Motor neuron (in vitro differentiated cells): ENCODE data around the gene C9orf72. TPM values are rescaled to one million over a fixed set of nuclear protein-coding genes. Genes with fewer than 3 reads are reported as not detected.

ENCODE experiments used
- ATAC-seq, 8 experiments: fragments of 200-7000 bp; cut with Tn5 transposase; replicated peaks in 6 of 8; 2 replicates each; pipeline ENCODE4 v1.8.0; 2021; ENCODE audit warnings: mild to moderate bottlenecking in 8 of 8, moderate library complexity in 8 of 8
- H3K27ac ChIP-seq, 2 donors: fragments of 250-450 bp; sonication (Bioruptor Pico); 2 replicates each; pipeline ENCODE4 v1.9.0; 2021; ENCODE audit warnings: antibody characterized with exemption in 2 of 2, mild to moderate bottlenecking in 2 of 2, moderate library complexity in 1 of 2
- H3K4me1 ChIP-seq, 2 donors: fragments of 250-450 bp; sonication (Bioruptor Pico); replicated peaks in 1 of 2; 2 replicates each; pipeline ENCODE4 v1.6.1; 2021; ENCODE audit warnings: antibody characterized with exemption in 2 of 2, mild to moderate bottlenecking in 2 of 2, moderate library complexity in 1 of 2
- H3K4me3 ChIP-seq, 5 donors: fragments of 250-450 bp; sonication (Bioruptor Pico); 2 replicates each; pipeline ENCODE4 v1.9.0; 2021; ENCODE audit warnings: antibody characterized with exemption in 5 of 5, mild to moderate bottlenecking in 5 of 5, moderate library complexity in 4 of 5
- WGBS, 10 experiments: fragments of 450-650 bp; shearing (Covaris generic); methylation state at CpG; one replicate each; pipeline ENCODE4 v1.0.0; 2022; 5-methylcytosine and 5-hydroxymethylcytosine counted together
- in situ Hi-C, 9 experiments: fragments of 400-800 bp; cut with MboI; loops; one replicate each; pipeline ENCODE4 v1.15.0; 2021; ENCODE audit warnings: low sequenced_read_pairs in 9 of 9, low pct_unique_long_range_greater_than_20kb in 2 of 9; ENCODE audit not compliant: unreplicated experiment in 9 of 9
- total RNA-seq, 8 experiments: library from RNA; unstranded; fragments of 300-600 nt; gene quantifications; 2 replicates each; pipeline versions ENCODE4 v1.2.3 to v1.2.4, GENCODE V29; 2022

Gene C9orf72
- total RNA-seq, 8 experiments from 2014 or later, result 5.2 to 53.7 (median 28.9) TPM

- in situ Hi-C loops, result no loop called here
- ATAC-seq, result no peak
Measured at GRCh38 chr9:27599102-27599869, 26.0 kb upstream of the C9orf72 start.

DNA sequence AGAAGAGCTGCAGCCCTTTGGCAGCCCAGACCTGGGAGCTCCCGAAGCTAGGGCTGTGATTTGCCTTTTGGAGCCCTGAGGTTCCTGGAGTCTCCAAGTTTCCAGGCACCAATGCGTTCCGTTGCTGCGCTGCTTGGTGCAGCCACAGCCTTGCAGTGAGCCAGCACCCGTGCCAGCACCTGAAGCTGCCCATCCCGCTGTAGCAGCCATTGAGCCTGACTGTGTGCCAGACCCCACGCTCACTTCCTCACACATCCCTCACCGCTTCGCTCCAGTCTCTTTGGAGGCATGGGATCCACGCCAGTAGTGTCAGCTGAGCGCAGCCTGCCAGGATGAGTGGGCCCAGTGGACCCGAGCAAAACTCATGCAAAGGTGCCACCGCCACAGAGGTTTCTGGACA, 22.5 kb upstream of the C9orf72 start:
- H3K4me1 ChIP-seq, result peaks cover 0 to 3% of the 10 kb centered on the region in 2 donors
- no peak overlapping the region for H3K4me3 ChIP-seq
- in situ Hi-C loops, result no loop called here
- 38 to 100% (median 91%) methylated on average over 1 to 11 of the region's 13 CpGs; no CpG with 5 or more reads in 1 of the 10 experiments for WGBS, 10 experiments
- ATAC-seq, result no peak
- H3K27ac ChIP-seq, result no peak overlapping the region

More at GRCh38 chr9:27599102-27599869, 26.0 kb upstream of the C9orf72 start:
- H3K27ac ChIP-seq, result no peak overlapping the region
- H3K4me3 ChIP-seq, result no peak overlapping the region
- 24 to 100% (median 80%) methylated on average over 1 to 6 of the region's 6 CpGs for WGBS, 10 experiments
- peaks cover 0 to 3% of the 10 kb centered on the region in 2 donors for H3K4me1 ChIP-seq

DNA sequence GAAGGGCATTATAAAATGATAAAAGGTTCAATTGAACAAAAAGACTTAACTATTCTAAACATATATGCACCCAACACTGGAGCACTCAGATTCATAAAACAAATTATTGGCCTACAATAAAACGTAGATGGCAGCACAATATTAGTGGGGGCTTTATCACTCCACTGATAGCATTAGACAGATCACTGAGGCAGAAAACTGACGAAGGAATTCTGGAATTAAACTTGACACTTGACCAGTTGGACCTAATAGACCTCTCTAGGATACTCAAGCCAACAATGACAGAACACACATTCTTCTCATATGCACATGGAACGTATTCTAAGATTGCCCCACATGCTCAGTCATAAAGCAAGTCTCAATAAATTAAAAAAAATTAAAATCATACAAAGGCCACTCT, 18.4 kb upstream of the C9orf72 start:
- 0 to 100% (median 77%) methylated on average over 1 to 3 of the region's 3 CpGs; no CpG with 5 or more reads in 1 of the 10 experiments for WGBS, 10 experiments
- Histone ChIP-seq H3K27ac (no peak overlapping the region), H3K4me3 (no peak overlapping the region), H3K4me1 (no peaks in the 10 kb centered on the region)
- in situ Hi-C loops, result no loop called here
- no peak for ATAC-seq

DNA sequence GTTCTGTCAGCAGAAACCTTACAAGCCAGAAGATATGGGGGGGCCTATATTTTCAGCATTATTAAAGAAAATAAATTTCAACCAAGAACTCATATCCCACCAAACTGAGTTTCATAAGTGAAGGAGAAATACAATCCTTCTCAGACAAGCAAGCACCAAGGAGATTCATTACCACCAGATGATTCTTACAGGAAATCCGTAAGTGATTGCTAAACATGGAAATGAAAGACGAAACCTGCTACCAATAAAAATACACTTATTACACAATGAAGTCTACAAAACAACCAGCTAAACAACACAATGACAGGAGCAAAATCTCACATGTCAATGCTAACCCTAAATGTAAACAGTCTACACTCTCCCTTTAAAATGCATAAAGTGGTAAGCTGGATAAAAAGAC, 17.8 kb upstream of the C9orf72 start:
- in situ Hi-C loops, result no loop called here
- Histone ChIP-seq H3K4me1 (no peaks in the 10 kb centered on the region), H3K27ac (no peak overlapping the region), H3K4me3 (no peak overlapping the region)
- 0 to 100% (median 94%) methylated on average over 1 to 2 of the region's 2 CpGs; no CpG with 5 or more reads in 1 of the 10 experiments for WGBS, 10 experiments
- ATAC-seq, result no peak

DNA sequence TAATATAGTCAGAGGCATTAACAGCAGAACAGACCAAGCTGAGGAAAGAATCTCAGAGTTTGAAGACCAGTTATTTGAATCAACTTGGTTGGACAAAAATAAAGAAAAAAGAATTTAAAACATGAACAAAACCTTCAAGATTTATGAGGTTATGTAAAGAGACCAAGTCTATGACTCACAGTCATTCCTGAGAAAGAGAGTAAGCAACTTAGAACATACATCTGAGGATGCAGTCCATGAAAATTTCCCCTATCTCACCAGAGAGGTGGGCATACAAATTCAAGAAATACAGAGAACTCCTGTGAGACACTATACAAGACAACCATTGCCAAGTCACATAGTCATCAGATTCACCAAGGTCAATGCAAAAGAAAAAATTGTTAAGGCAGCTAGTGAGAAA, 17.4 kb upstream of the C9orf72 start:
- in situ Hi-C loops, result no loop called here
- ATAC-seq, result peak in 1 of 8 experiments; percentile 18
- no peaks in the 10 kb centered on the region for H3K4me1 ChIP-seq
- H3K4me3 ChIP-seq, result no peak overlapping the region
- H3K27ac ChIP-seq, result no peak overlapping the region

- Histone ChIP-seq H3K4me1 (no peaks in the 10 kb centered on the region), H3K4me3 (no peak overlapping the region), H3K27ac (no peak overlapping the region)
- ATAC-seq, result peak in 3 of 8 experiments; percentile 46 to 78 (median 53)
- 70 to 90% (median 80%) methylated on average over 1 to 2 of the region's 2 CpGs; no CpG with 5 or more reads in 7 of the 10 experiments for WGBS, 10 experiments
- in situ Hi-C loops, result no loop called here
Measured at GRCh38 chr9:27589462-27589861, 16.2 kb upstream of the C9orf72 start.

GRCh38 chr9:27586304-27586703, 13.0 kb upstream of the C9orf72 start:
- WGBS, 10 experiments, result 37 to 100% (median 81%) methylated on average over 2 to 3 of the region's 3 CpGs
- Histone ChIP-seq H3K27ac (no peak overlapping the region), H3K4me3 (no peak overlapping the region), H3K4me1 (no peaks in the 10 kb centered on the region)
- in situ Hi-C loops, result no loop called here
- ATAC-seq, result no peak

- no peaks in the 10 kb centered on the region for H3K4me1 ChIP-seq
- no peak overlapping the region for H3K27ac ChIP-seq
- no peak overlapping the region for H3K4me3 ChIP-seq
- no peak for ATAC-seq
- in situ Hi-C loops, result no loop called here
Measured at GRCh38 chr9:27584931-27585330, 11.7 kb upstream of the C9orf72 start.

DNA sequence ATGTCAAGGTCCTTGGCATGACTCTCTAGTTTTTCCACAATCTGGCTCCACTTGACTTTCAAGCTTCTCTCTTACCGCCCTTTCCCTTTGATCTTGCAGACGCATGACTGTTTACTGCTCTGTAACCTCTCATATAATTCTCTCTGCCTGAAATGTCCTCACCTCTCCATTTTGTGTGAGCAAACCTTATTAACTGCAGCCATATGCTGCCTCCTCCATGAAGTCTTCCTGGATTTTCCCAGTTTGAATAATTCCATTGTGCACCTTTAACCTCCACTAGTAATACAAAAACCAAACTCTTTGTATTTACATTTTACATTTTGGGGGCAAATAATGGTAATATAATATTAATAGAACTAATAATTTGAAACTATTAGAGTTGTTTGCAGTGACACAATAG, 9.5 kb upstream of the C9orf72 start:
- no peak for ATAC-seq
- Histone ChIP-seq H3K4me3 (no peak overlapping the region), H3K4me1 (no peaks in the 10 kb centered on the region), H3K27ac (no peak overlapping the region)
- in situ Hi-C loops, result no loop called here
- WGBS, 10 experiments, result 0 to 100% (median 76%) methylated on average over 1 to 2 of the region's 2 CpGs; no CpG with 5 or more reads in 1 of the 10 experiments

- H3K27ac ChIP-seq, result no peak overlapping the region
- 0 to 100% (median 75%) methylated on average over 1 of the region's 1 CpG; no CpG with 5 or more reads in 1 of the 10 experiments for WGBS, 10 experiments
- in situ Hi-C loops, result no loop called here
- ATAC-seq, result no peak
- H3K4me3 ChIP-seq, result no peak overlapping the region
- H3K4me1 ChIP-seq, result no peaks in the 10 kb centered on the region
Measured at GRCh38 chr9:27581826-27582225, 8.5 kb upstream of the C9orf72 start.

GRCh38 chr9:27573634-27574590, 631 bp upstream of the C9orf72 start:
- peaks cover 10% of the 10 kb centered on the region in 2 donors for H3K4me1 ChIP-seq
- peak; percentile 79 to 91 (median 86) for ATAC-seq
- in situ Hi-C loops, result no loop called here
- H3K27ac ChIP-seq, result peak overlapping the region; percentile 90 to 91
- H3K4me3 ChIP-seq, result peak overlapping the region; percentile 56 to 91 (median 76)
- WGBS, 10 experiments, result 0 to 61% (median 24%) methylated on average over 1 to 23 of the region's 35 CpGs

GRCh38 chr9:27572566-27572917, 739 bp downstream of the C9orf72 start:
- ATAC-seq, result peak; percentile 3 to 51 (median 32)
- in situ Hi-C loops, result no loop called here
- WGBS, 10 experiments, result 0 to 11% (median 0%) methylated on average over 1 to 5 of the region's 6 CpGs; no CpG with 5 or more reads in 3 of the 10 experiments
- peak overlapping the region; percentile 56 to 91 (median 76) for H3K4me3 ChIP-seq
- peak overlapping the region; percentile 90 to 91 for H3K27ac ChIP-seq
- peaks cover 10% of the 10 kb centered on the region in 2 donors for H3K4me1 ChIP-seq

DNA sequence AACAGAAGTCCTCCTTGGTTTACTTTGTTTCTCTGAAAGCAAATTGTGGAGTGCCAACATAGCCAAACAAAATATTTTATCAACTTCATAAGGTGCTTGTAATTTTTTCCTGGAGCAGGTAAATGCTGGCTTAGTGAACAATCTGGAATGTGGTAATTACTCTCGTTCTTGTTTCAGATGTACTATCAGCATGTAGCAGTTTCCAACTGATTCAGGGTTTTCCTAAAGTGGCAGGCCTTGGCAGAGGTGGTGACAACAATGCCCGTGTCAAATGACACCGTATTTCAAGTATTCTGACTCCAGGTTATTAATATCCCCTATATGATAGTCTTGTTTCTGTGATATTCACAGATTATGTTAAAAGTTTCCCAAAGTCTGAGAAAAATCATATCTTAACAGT, 1.2 kb downstream of the C9orf72 start:
- Histone ChIP-seq H3K27ac (peak overlapping the region in 1 of 2 donors; percentile 90), H3K4me1 (peaks cover 10% of the 10 kb centered on the region in 2 donors), H3K4me3 (peak overlapping the region; percentile 56 to 91 (median 76))
- WGBS, 10 experiments, result 17 to 67% (median 42%) methylated on average over 1 to 3 of the region's 3 CpGs; no CpG with 5 or more reads in 2 of the 10 experiments
- no peak for ATAC-seq
- in situ Hi-C loops, result no loop called here
